Measurements from ENCODE around the gene TLR8.

The TLR8 gene

GRCh38 chrX:12906046-12906761 lies at the start of gene TLR8:
TLR8 (plus strand) TSS chrX:12906620; CDS start chrX:12906707, 87 bp downstream.
- DNase-seq = no peak

DNA sequence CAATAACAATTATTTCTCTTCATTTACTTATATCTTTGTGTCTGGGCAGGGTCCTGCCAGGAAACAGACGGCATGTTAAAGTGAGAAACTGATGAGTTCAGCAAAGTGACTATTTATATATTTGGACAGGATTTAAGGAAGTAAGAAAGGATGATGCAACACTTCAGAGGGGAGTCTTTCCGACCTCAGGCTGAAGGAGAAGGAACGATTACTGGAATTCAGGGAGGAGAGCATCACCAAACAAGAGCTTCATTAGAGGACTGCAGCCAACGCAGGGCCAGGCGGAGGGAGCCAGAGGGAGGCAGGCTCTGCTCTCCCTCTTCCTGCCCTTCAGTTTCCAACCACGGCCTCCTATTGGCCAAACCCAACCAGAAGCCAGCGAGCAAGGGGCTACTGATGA lies 41.1 kb upstream of the TLR8 start:
- no peak for DNase-seq

DNA sequence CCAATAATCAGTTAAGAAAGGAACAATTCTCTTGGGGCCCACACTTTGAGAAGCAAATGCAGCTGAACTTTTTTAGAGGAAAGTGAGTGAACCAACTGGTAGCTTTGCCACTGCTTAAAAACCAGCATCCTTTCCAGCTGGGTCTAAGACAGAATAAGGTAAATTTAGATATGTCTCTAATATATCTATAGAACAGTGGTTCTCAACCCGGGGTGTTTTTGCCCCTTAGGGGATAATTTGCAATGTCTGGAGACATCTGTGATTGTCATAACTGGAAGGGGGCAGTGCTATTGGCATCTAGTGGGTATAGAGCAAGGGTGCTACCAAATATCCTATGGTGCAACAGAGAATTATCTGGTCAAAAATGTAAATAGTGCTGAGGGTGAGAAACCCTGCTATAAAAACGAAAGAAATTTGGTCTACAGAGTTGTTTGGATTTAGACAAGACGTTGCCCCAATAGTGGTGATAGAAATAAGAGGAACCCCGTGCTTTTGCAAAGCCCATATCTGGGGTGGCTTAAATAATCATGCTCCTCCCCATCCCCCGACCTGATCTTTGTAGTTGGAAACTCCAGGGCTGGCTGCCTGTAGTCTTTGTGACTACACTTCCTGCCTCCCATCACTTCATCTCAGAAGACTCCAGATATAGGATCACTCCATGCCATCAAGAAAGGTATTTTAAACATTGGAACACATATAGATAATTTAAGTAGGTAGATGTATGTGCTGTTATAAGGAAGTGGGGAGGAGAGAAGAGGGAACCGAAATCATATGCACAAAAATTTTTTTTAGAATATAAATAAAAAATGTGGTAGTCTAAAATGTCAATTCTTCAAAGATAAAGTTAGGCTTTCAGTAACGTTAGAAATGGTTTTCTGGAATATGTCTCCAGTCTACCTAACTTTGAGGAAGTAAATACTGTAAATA lies 39.7 kb upstream of the TLR8 start, which contains the start of gene TLR7:
Gene TLR7 (plus strand): TSS at position 622 of the 927 bp plus-strand sequence. CDS start 507 bp downstream, outside the sequence.
- no peak for DNase-seq

DNA sequence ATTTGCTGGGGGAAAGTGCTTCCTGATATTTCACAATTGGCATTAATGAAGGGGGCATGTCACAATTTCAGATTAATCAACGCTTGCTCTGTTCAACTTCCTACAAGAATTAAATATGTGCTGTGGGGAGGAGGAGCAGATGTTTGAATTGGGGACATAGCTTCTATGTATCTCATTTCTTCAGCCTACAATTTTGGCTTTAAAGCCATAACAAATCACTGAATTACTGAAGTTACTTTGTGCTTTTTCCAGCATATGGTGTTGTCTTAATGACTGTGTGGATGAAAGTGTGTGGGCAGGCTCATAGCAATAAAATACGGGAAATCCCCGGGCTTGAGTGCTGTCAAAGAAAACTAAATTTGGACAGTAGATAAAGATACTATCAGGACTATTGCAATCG lies 38.7 kb upstream of the TLR8 start:
- DNase-seq = no peak

- DNase-seq = no peak
Measured at GRCh38 chrX:12868747-12869146, 37.7 kb upstream of the TLR8 start.

- no peak for DNase-seq
Measured at GRCh38 chrX:12871257-12871656, 35.2 kb upstream of the TLR8 start.

- no peak for DNase-seq
Measured at GRCh38 chrX:12872741-12873140, 33.7 kb upstream of the TLR8 start.

GRCh38 chrX:12874581-12874980 lies 31.8 kb upstream of the TLR8 start:
- DNase-seq = no peak

- no peak for DNase-seq
Measured at GRCh38 chrX:12877386-12877785, 29.0 kb upstream of the TLR8 start.

DNA sequence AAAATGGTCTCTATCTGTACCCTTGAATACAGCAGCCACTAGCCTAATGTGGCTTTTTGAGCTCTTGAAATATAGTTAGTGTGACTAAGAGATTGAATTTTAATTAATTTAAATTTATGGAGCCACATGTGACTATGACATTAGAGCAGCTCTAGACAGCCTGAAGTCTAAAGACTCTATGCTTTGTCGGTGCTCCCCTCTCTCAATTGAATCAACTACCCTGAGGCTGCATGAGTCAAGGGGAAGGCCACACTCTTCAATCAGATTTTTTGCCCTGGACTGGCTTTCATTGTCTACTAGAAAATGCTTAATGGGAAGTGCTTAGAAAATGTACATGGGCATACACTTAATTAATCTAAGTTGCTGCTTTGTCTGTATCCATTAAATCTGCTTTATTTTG lies 27.9 kb upstream of the TLR8 start:
- no peak for DNase-seq

DNA sequence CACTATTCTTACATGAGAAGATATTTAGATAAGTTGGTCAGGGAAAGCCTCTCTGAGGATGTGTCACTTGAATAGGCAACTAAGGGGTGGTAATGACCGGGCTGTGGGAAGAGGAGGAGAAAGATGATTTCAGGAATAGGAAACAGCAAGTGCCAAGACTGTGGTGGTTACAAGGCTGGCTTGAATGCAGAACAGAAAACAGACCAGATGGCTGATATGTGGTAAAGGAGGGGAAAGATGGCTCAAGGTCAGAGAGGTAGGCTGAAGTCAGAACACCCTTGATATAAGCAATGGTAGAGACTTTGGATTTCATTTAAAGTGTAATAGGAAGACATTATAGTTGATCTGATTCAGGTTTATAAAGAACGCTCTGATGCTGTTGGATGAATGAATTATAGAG lies 24.5 kb upstream of the TLR8 start:
- no peak for DNase-seq

DNA sequence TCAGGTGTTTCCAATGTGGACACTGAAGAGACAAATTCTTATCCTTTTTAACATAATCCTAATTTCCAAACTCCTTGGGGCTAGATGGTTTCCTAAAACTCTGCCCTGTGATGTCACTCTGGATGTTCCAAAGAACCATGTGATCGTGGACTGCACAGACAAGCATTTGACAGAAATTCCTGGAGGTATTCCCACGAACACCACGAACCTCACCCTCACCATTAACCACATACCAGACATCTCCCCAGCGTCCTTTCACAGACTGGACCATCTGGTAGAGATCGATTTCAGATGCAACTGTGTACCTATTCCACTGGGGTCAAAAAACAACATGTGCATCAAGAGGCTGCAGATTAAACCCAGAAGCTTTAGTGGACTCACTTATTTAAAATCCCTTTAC lies 20.9 kb upstream of the TLR8 start:
- DNase-seq = no peak

DNA sequence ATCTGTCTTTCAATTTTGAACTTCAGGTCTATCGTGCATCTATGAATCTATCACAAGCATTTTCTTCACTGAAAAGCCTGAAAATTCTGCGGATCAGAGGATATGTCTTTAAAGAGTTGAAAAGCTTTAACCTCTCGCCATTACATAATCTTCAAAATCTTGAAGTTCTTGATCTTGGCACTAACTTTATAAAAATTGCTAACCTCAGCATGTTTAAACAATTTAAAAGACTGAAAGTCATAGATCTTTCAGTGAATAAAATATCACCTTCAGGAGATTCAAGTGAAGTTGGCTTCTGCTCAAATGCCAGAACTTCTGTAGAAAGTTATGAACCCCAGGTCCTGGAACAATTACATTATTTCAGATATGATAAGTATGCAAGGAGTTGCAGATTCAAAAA lies 19.9 kb upstream of the TLR8 start:
- no peak for DNase-seq

GRCh38 chrX:12887141-12887540 lies 19.3 kb upstream of the TLR8 start:
- no peak for DNase-seq

DNA sequence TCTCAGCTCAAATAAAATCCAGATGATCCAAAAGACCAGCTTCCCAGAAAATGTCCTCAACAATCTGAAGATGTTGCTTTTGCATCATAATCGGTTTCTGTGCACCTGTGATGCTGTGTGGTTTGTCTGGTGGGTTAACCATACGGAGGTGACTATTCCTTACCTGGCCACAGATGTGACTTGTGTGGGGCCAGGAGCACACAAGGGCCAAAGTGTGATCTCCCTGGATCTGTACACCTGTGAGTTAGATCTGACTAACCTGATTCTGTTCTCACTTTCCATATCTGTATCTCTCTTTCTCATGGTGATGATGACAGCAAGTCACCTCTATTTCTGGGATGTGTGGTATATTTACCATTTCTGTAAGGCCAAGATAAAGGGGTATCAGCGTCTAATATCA lies 18.7 kb upstream of the TLR8 start:
- DNase-seq = no peak

DNA sequence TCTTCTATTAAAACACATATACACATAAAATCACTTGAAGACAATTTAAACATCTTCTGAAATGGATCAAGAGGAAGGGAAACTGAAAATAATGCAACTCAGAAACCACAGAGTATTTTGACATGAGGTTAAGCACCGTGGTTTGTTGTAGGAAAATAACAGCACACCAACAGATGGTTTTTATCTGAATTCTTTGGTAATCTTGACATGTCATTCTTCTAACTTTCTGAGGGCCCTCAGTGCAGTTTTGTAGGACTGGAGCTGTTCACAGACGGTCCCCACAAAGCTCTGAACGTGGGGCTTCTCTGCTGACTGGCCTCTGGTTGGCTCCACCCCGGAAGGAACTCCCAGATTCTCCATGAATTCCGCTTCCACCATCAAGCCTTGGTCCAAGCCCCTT lies 16.0 kb upstream of the TLR8 start:
- no peak for DNase-seq

- no peak for DNase-seq
Measured at GRCh38 chrX:12891171-12891570, 15.2 kb upstream of the TLR8 start.

DNA sequence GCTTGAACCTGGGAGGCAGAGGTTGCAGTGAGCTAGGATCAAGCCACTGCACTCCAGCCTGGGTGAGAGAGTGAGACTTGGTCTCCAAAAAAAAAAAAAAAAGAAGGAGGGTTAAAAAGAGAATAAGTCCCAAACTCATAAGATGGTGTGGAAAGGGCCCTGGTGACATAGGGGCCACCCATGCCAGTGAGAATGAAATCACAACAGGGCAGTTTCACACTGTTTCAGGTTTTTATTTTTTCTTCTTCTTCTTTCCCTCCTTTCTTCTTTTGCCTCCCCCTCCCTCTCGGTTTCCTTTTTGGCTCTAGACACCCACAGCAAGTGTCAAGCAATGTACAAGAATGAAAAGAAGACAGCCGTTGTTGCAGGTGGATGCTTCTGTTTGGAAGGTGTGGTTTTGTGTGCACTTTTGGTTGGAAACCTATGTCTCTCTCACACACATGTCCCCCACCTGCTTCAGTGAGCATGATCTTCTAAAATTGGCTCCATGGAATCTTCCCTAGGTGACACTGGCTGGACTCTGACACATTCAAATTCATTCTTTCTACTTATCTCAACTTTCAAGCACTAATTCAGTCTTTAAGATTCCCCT lies 14.4 kb upstream of the TLR8 start:
- DNase-seq = no peak

GRCh38 chrX:12892716-12893115 lies 13.7 kb upstream of the TLR8 start:
- no peak for DNase-seq

DNA sequence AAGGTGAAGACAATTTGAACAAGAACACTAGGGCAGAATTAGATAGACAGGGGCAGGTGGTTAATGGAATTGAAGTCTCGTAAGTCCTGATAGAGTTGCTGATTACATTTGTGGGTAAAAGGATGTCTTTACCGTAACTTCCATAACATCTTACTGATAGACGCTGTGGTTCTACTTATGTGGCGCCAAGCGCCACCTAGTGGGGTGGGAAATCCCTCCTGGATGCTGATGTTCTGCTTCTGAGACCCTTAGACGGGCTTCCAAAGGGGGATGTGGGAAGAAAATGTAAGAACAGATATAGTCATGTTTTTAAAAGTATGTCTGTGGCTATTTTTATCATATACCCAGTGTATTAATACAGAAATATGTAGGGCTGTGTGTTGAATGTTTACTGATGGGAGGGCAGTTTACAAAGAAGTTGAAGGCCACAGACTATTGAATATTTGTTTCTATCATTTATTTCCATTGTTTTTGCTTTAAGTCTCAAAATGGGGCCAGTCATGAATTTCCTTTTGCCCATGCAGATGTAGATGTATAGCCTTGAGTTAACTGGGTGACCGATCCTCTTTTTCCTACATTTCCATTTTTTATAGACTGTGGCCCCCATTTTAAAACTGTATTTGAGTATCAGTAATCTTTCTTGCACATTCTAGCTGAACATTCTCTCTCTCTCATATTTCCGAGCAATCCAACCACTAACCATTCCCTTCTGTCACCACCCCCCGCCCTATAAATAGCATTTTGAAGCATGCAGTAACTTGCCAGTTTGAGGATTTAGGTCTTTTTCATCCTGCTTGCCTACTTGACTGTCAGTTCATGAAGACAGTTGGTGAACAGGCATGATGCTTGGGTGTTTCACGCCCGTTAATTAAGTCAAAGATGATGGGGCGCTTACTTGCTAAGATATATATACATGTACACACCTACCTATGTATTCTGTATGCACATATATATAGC lies 12.1 kb upstream of the TLR8 start:
- no peak for DNase-seq

DNA sequence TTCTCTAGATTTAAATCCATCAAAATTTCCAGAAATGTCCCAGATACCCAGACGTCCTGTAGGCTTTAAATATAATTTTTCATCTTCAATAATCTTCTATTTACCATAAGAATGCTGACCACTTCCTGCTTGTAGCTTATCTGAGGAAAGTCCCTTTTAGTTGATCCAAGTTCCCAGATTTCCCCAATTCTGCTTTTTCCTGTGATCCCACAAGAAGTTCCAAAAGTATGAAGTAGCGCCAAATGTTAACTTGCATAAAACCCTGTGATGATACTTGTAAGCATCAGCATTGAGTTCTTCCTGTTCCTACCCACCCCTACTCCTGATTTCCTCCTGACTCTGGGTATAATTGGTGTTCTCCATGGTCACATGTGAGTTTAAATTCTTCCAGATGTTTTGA lies 10.6 kb upstream of the TLR8 start:
- DNase-seq = no peak

- DNase-seq = no peak
Measured at GRCh38 chrX:12896935-12897334, 9.5 kb upstream of the TLR8 start.

DNA sequence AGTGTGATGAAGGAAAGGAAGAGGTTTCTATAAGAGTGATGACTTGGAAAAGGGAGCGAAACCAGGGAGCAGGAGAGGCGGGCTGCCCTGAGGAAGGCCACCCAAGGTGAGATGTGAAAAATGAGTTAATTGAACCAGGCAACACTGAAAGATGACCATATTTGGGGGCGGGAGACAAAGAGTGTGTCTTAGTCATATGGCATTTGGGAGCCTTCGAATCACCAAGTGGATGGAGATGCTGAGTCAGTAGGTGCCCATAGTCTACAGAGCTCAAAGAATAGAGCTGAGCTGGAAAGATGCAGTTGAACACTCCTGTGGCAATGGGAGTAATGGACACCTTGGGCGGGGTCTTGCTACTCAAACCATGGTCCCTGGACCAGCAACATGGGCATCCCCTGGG lies 8.3 kb upstream of the TLR8 start:
- DNase-seq = no peak

All from NCI-H748 treated with DMSO at 0.1 percent for 48 hours (cell line).